HepG2 (cell line): Measurements from ENCODE around the gene ATXN2. TPM values are rescaled to one million over a fixed set of nuclear protein-coding genes. Genes with fewer than 3 reads are reported as not detected.

Experiments used
- ATAC-seq: fragments of 200-7000 bp; cut with Tn5 transposase; 3 replicates; pipeline ENCODE4 v1.9.1; 2020; ENCODE audit warnings: mild to moderate bottlenecking, moderate library complexity
- BruUV-seq: library from RNA; stranded (reverse); fragments of 400-500 nt; replicated peaks from 2 replicates; lab custom pipeline; 2021; lab: Mats Ljungman, UMichigan
- CTCF ChIA-PET: fragments of 300-600 bp; formaldehyde crosslinking; extraction: SDS; loops from one replicate; lab custom pipeline; 2021; ENCODE audit warnings: low total read pairs, inconsistent platforms, low intra/inter-chr PET ratio; lab: Yijun Ruan, JAX
- POLR2A ChIA-PET: fragments of 350-600 bp; sonication (Branson Sonifier 250); formaldehyde crosslinking; loops from one replicate; lab custom pipeline; 2020; ENCODE audit warnings: antibody characterized with exemption, inconsistent platforms; lab: Yijun Ruan, JAX
- DNase-seq: peaks from one replicate; pipeline ENCODE4 v3.0.0-alpha.2; 2015; ENCODE audit warnings: low spot score
- FAIRE-seq: peaks from 3 replicates; lab custom pipeline; 2011; peaks lifted over from hg19 to GRCh38; lab: Jason Lieb, UNC
- H2AFZ ChIP-seq: one replicate; pipeline ENCODE4 v1.6.1; 2011; ENCODE audit warnings: low read length, inconsistent platforms
- H3K27ac ChIP-seq: fragments of 300-600 bp; 3 replicates; pipeline ENCODE4 v1.8.0; 2011; ENCODE audit warnings: mixed run types, mild to moderate bottlenecking, mixed read lengths, low read length, inconsistent platforms; ENCODE audit not compliant: insufficient read depth; ENCODE audit errors: extremely low read length
- H3K27me3 ChIP-seq, 2 experiments: fragments of 200-600 bp in 1 of 2; 2 replicates in 1 of 2; 3 replicates in 1 of 2; pipeline versions ENCODE4 v1.6.0 to v1.8.0; 2011; ENCODE audit warnings: low read length in 2 of 2, mild to moderate bottlenecking in 2 of 2, moderate library complexity in 2 of 2, inconsistent platforms in 1 of 2; ENCODE audit not compliant: insufficient read depth in 2 of 2, control insufficient read depth in 1 of 2
- H3K36me3 ChIP-seq, 2 experiments: fragments of 200-600 bp in 1 of 2; replicated peaks in 1 of 2; 2 replicates in 1 of 2; 3 replicates in 1 of 2; pipeline versions ENCODE4 v1.5.1 to v1.8.0; 2011; ENCODE audit warnings: low read length in 2 of 2, inconsistent platforms in 1 of 2; ENCODE audit not compliant: insufficient read depth in 2 of 2, control insufficient read depth in 1 of 2
- H3K4me1 ChIP-seq: 2 replicates; pipeline ENCODE4 v1.5.1; 2012; ENCODE audit warnings: low read length, inconsistent platforms; ENCODE audit not compliant: insufficient read depth
- H3K4me2 ChIP-seq: 2 replicates; pipeline ENCODE4 v1.6.0; 2011; ENCODE audit warnings: low read depth, low read length, inconsistent platforms
- H3K4me3 ChIP-seq, 3 experiments: fragments of 200-600 bp in 1 of 3; sonication (generic), shearing (Covaris generic) in 1 of 3; replicated peaks in 1 of 3; 2 replicates each; pipeline ENCODE4 v1.5.1; 2011 to 2016; ENCODE audit warnings: low read length in 3 of 3, inconsistent platforms in 2 of 3, low read depth in 2 of 3, mild to moderate bottlenecking in 2 of 3, control low read depth in 1 of 3, mixed read lengths in 1 of 3; ENCODE audit not compliant: insufficient read depth in 1 of 3
- H3K79me2 ChIP-seq: one replicate; pipeline ENCODE4 v1.6.1; 2011; ENCODE audit warnings: low read length, inconsistent platforms; ENCODE audit not compliant: insufficient read depth
- H3K9ac ChIP-seq: 2 replicates; pipeline ENCODE4 v1.6.0; 2011; ENCODE audit warnings: mild to moderate bottlenecking, low read depth, low read length, inconsistent platforms; ENCODE audit not compliant: insufficient read depth
- H3K9me3 ChIP-seq: 2 replicates; pipeline ENCODE4 v1.5.1; 2012; ENCODE audit warnings: mild to moderate bottlenecking, low read length
- H4K20me1 ChIP-seq: 2 replicates; pipeline ENCODE4 v1.6.0; 2011; ENCODE audit warnings: inconsistent platforms, mild to moderate bottlenecking, low read length, moderate library complexity; ENCODE audit not compliant: insufficient read depth
- CREM ChIP-seq, 2 experiments: sonication (generic) in 1 of 2; formaldehyde crosslinking in 1 of 2; IDR thresholded peaks; 2 replicates each; pipeline versions ENCODE4 v1.4.0 to v1.6.1; 2016 to 2020; ENCODE audit warnings: antibody characterized with exemption in 1 of 2, mild to moderate bottlenecking in 1 of 2, missing genetic modification reagents in 1 of 2
- DMAP1 ChIP-seq: IDR thresholded peaks from 2 replicates; pipeline ENCODE4 v1.6.1; 2016
- GABPA ChIP-seq, 2 experiments: IDR thresholded peaks; 2 replicates each; pipeline ENCODE4 v1.6.1; 2011 to 2016; ENCODE audit warnings: low read depth in 2 of 2, low read length in 1 of 2, missing biosample characterization in 1 of 2, missing genetic modification characterization in 1 of 2
- LCORL ChIP-seq, 2 experiments: fragments of 450-650 bp in 1 of 2; sonication (generic) in 1 of 2; formaldehyde crosslinking in 1 of 2; IDR thresholded peaks; 2 replicates each; pipeline versions ENCODE4 v1.5.0 to v1.6.1; 2017 to 2020; ENCODE audit warnings: antibody characterized with exemption in 1 of 2, missing genetic modification reagents in 1 of 2
- MAX ChIP-seq: IDR thresholded peaks from 2 replicates; pipeline ENCODE4 v1.6.1; 2012; ENCODE audit warnings: inconsistent platforms
- MBD4 ChIP-seq: IDR thresholded peaks from 2 replicates; pipeline ENCODE4 v1.6.1; 2012; ENCODE audit warnings: low read length, inconsistent platforms, borderline replicate concordance
- NFRKB ChIP-seq: fragments of 450-650 bp; IDR thresholded peaks from 2 replicates; pipeline ENCODE4 v1.6.1; 2017
- NR2F1 ChIP-seq, 2 experiments: fragments of 450-650 bp in 1 of 2; formaldehyde crosslinking in 1 of 2; IDR thresholded peaks; 2 replicates each; pipeline versions ENCODE4 v1.5.0 to v1.6.1; 2016 to 2020; ENCODE audit warnings: mild to moderate bottlenecking in 1 of 2, missing compliant biosample characterization in 1 of 2, missing genetic modification reagents in 1 of 2, moderate library complexity in 1 of 2
- POGZ ChIP-seq: sonication (generic); formaldehyde crosslinking; IDR thresholded peaks from 2 replicates; pipeline ENCODE4 v1.4.0; 2020; ENCODE audit warnings: mild to moderate bottlenecking, missing genetic modification reagents
- PRMT3 ChIP-seq: sonication (generic); formaldehyde crosslinking; IDR thresholded peaks from 2 replicates; pipeline ENCODE4 v1.8.1; 2022; ENCODE audit warnings: low read depth, mild to moderate bottlenecking, moderate library complexity, missing genetic modification reagents, borderline replicate concordance
- REL ChIP-seq: sonication (generic); formaldehyde crosslinking; conservative IDR thresholded peaks from 2 replicates; pipeline ENCODE4 v1.8.0; 2022; ENCODE audit warnings: mild to moderate bottlenecking, missing genetic modification reagents, moderate library complexity
- RORA ChIP-seq: sonication (generic); formaldehyde crosslinking; IDR thresholded peaks from 2 replicates; pipeline ENCODE4 v1.5.0; 2020; ENCODE audit warnings: mild to moderate bottlenecking, missing genetic modification reagents, moderate library complexity
- SNAPC2 ChIP-seq: sonication (generic); formaldehyde crosslinking; IDR thresholded peaks from 2 replicates; pipeline ENCODE4 v1.8.1; 2022; ENCODE audit warnings: mild to moderate bottlenecking, missing genetic modification reagents
- SOX5 ChIP-seq: IDR thresholded peaks from 2 replicates; pipeline ENCODE4 v1.6.1; 2016; ENCODE audit warnings: borderline replicate concordance
- SRY ChIP-seq: sonication (generic); formaldehyde crosslinking; IDR thresholded peaks from 2 replicates; pipeline ENCODE4 v1.8.0; 2022; ENCODE audit warnings: mild to moderate bottlenecking, missing genetic modification reagents
- TMF1 ChIP-seq: sonication (generic); formaldehyde crosslinking; IDR thresholded peaks from 2 replicates; pipeline ENCODE4 v1.8.1; 2022; ENCODE audit warnings: low read depth, missing genetic modification reagents
- ZBTB21 ChIP-seq: sonication (generic); formaldehyde crosslinking; IDR thresholded peaks from 2 replicates; pipeline ENCODE4 v1.4.0; 2020; ENCODE audit warnings: missing genetic modification reagents
- ZNF121 ChIP-seq: sonication (generic); formaldehyde crosslinking; IDR thresholded peaks from 2 replicates; pipeline ENCODE4 v1.5.0; 2020; ENCODE audit warnings: mild to moderate bottlenecking, missing genetic modification reagents
- ZNF44 ChIP-seq: sonication (generic); formaldehyde crosslinking; IDR thresholded peaks from 2 replicates; pipeline ENCODE4 v1.5.1; 2020; ENCODE audit warnings: mild to moderate bottlenecking, missing genetic modification reagents
- ZNF574 ChIP-seq: sonication (generic); formaldehyde crosslinking; IDR thresholded peaks from 2 replicates; pipeline ENCODE4 v1.4.0; 2020; ENCODE audit warnings: missing genetic modification reagents
- ZNF589 ChIP-seq: sonication (generic); formaldehyde crosslinking; conservative IDR thresholded peaks from 2 replicates; pipeline ENCODE4 v1.8.0; 2022; ENCODE audit warnings: mild to moderate bottlenecking, moderate library complexity, missing genetic modification reagents
- WGBS: methylation state at CpG from one replicate; pipeline ENCODE4 v1.1.6; 2017; ENCODE audit warnings: low lambda C conversion rate; 5-methylcytosine and 5-hydroxymethylcytosine counted together
- in situ Hi-C: cut with HindIII; loops from 2 replicates; pipeline ENCODE4 v1.10.0; 2017; ENCODE audit warnings: low pct_unique_long_range_greater_than_20kb; ENCODE audit not compliant: extremely low pct_ligation_motif_present
- intact Hi-C: fragments of 100-400 bp; cut with micrococcal nuclease; formaldehyde crosslinking; loops from one replicate; pipeline ENCODE4 v1.10.0; 2022; ENCODE audit not compliant: unreplicated experiment
- polyA plus RNA-seq, 8 experiments: library from polyadenylated mRNA; depleted of rRNA in 3 of 8; stranded (reverse) in 7 of 8; unstranded in 1 of 8; fragments of >200 nt; fragmentation: Illumina TruSeq in 4 of 8; extraction: Trizol in 4 of 8; gene quantifications; 2 replicates each; pipeline versions ENCODE4 v1.2.1 to v1.2.3, GENCODE V29; 2011 to 2016; ENCODE audit warnings: low read depth in 4 of 8, missing spikeins in 1 of 8, mixed read lengths in 1 of 8; ENCODE audit not compliant: insufficient read depth in 1 of 8
- total RNA-seq, 5 experiments: library from RNA; depleted of rRNA; stranded (reverse); fragments of >200 nt; fragmentation: Illumina TruSeq; extraction: Trizol; gene quantifications; 2 replicates each; pipeline ENCODE4 v1.2.3, GENCODE V29; 2016; ENCODE audit warnings: low read depth in 1 of 5
- TF ChIP-seq, protein P1 (sequence below): sonication (generic); formaldehyde crosslinking; IDR thresholded peaks from 2 replicates; pipeline ENCODE4 v1.5.1; 2020; ENCODE audit warnings: mild to moderate bottlenecking, missing genetic modification reagents, moderate library complexity

The ATXN2 gene
- total and polyA plus RNA-seq, 2 of the 13 experiments (the other 11 are each of a cell fraction or from before 2014, with no cell fraction given), result 18.1 to 27.1 TPM

- H3K36me3 ChIP-seq, result no peaks in the 10 kb centered on the region
- ChIA-PET POLR2A (no interaction called here), CTCF (no interaction called here)
- peak; percentile 76 for ATAC-seq
- peak overlapping the region; percentile 94 for H2AFZ ChIP-seq
- BruUV-seq, result TSS peak; percentile 59
- H3K27ac ChIP-seq, result peak overlapping the region; percentile 74
- H3K4me1 ChIP-seq, result peaks cover 39% of the 10 kb centered on the region
- no peak for FAIRE-seq
- WGBS, result 40% methylated on average over 10 of the region's 19 CpGs
- peak overlapping the region; percentile 71 for H3K4me2 ChIP-seq
- no peaks in the 10 kb centered on the region for H3K9me3 ChIP-seq
- no peaks in the 10 kb centered on the region for H3K27me3 ChIP-seq
- H4K20me1 ChIP-seq, result no peaks in the 10 kb centered on the region
- intact Hi-C loops, result no loop called here
- H3K79me2 ChIP-seq, result no peaks in the 10 kb centered on the region
- in situ Hi-C loops, result no loop called here
- H3K4me3 ChIP-seq, result peak overlapping the region; percentile 12 to 52 (median 30); a peak in 5 of 6 replicates
- peak overlapping the region; percentile 59 for H3K9ac ChIP-seq
- DNase-seq, result peak; percentile 56
- TF ChIP-seq ZBTB21 (CRISPR knock-in tag), result no peak
- no peak for TF ChIP-seq NR2F1 (CRISPR knock-in tag; IDR thresholded peaks at IDR 0.05)
- TF ChIP-seq SRY (CRISPR knock-in tag), result peak; percentile 52; the same call in 1 of the 2 replicates
- TF ChIP-seq ZNF574, result 0 out of 2 replicates have a peak, but pooled peaks have one; percentile 21
- TF ChIP-seq CREM (IDR thresholded peaks at IDR 0.05), result no peak
- no peak for TF ChIP-seq CREM (CRISPR knock-in tag; IDR thresholded peaks at IDR 0.05)
- TF ChIP-seq DMAP1, result peak; percentile 39; the same call in 1 of the 2 replicates
- TF ChIP-seq, protein P1, sequence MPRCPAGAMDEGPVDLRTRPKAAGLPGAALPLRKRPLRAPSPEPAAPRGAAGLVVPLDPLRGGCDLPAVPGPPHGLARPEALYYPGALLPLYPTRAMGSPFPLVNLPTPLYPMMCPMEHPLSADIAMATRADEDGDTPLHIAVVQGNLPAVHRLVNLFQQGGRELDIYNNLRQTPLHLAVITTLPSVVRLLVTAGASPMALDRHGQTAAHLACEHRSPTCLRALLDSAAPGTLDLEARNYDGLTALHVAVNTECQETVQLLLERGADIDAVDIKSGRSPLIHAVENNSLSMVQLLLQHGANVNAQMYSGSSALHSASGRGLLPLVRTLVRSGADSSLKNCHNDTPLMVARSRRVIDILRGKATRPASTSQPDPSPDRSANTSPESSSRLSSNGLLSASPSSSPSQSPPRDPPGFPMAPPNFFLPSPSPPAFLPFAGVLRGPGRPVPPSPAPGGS (CRISPR knock-in tag), result no peak
- no peak for TF ChIP-seq MBD4
- no peak for TF ChIP-seq SOX5 (CRISPR knock-in tag)
- peak; percentile 69 for TF ChIP-seq MAX
- TF ChIP-seq ZNF44 (CRISPR knock-in tag), result no peak
- no peak for TF ChIP-seq ZNF589 (CRISPR knock-in tag)
- no peak for TF ChIP-seq SNAPC2 (CRISPR knock-in tag)
- no peak for TF ChIP-seq ZNF121 (CRISPR knock-in tag)
- TF ChIP-seq LCORL (IDR thresholded peaks at IDR 0.05), result no peak
- TF ChIP-seq LCORL (CRISPR knock-in tag; IDR thresholded peaks at IDR 0.05), result 0 out of 2 replicates have a peak, but pooled peaks have one; percentile 34
- no peak for TF ChIP-seq RORA (CRISPR knock-in tag)
- TF ChIP-seq POGZ (CRISPR knock-in tag), result no peak
- no peak for TF ChIP-seq PRMT3
- no peak for TF ChIP-seq NFRKB
- no peak for TF ChIP-seq GABPA (IDR thresholded peaks at IDR 0.05; ENCODE audit: low read depth, low read length)
- TF ChIP-seq GABPA (CRISPR knock-in tag; IDR thresholded peaks at IDR 0.05; ENCODE audit: low read depth), result no peak
- no peak for TF ChIP-seq REL (CRISPR knock-in tag)
- no peak for TF ChIP-seq TMF1
Observed at GRCh38 chr12:111636209-111636945, 37.3 kb upstream of the ATXN2 start.
